Colon (tissue), 2 donors: ENCODE data around the gene HCCS.
A peak's percentile ranks its signal among the peaks of the same experiment; 100 is the strongest.
"Not testable (repeated sequence)": the region's sequence is repeated elsewhere in the genome, so short reads cannot be mapped to it uniquely, and the experiment has no call there.

ENCODE experiments used
- FAIRE-seq: peaks from 2 replicates; lab custom pipeline; 2012; peaks lifted over from hg19 to GRCh38; lab: Jason Lieb, UNC
- donor health status: control.
- donor health status: control.

The HCCS gene

DNA sequence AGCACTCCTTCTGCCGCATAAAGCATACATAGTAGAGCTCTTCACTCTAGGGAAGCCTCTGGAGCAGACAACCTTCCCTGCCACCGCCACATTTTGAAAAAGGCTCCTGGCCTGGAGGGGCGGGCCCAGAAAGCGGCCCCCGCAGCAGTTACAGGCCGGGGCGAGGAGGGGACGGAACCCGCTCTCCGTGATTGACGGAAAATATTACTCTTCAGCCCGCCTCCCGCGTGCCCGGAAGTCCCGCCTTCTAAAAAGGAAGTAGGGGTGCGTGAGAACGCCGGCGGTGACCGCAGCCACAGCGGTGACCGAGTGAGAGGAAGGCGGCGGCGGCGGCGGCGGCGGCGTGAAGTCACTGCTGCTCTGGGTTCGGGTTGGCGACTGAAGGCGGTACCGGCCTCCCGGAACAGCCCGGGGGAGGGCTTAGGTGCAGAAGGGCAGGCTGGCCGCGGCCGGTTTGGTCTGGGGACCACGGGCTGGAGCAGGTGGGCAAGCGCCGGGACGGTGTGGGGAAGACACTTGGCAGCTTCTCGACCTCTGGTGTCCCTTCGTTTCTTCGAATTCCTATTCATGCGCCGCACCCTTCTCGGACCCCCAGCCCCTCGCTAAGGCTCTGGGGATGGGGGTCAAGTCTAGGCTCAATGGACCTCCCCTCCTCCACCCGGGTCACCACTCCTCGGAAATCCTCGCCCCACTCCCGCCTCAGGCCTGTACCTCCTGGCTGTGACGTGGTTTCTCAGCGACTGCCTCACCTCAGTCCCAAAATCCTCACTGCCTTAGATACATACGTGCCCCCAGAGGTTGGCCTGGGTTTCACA, at the start of gene HCCS:
Gene HCCS, plus strand, starts transcription at position 296 of the 815 bp plus-strand sequence. CDS start 729 bp downstream, outside the sequence.
- FAIRE-seq = peak; percentile 98

DNA sequence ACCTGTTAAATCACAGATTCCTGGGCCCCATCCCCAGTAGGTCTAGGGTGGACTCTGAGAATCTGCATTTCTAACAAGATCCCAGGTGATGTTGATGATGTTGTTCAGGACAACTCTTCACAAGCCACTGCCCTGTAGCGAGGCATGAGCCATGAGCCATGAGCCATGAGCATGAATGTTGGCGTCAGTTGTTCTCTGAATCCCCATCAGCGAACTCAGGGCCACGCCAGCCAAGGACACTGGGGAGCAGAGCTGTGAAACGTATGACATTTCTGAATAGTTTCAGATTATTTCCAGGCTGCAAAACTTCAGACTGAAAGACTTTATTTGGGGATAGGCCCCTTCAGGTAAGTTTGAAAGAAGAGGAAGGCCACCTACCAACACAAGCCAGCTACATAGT, 46.9 kb upstream of the HCCS start:
- no peak for FAIRE-seq

DNA sequence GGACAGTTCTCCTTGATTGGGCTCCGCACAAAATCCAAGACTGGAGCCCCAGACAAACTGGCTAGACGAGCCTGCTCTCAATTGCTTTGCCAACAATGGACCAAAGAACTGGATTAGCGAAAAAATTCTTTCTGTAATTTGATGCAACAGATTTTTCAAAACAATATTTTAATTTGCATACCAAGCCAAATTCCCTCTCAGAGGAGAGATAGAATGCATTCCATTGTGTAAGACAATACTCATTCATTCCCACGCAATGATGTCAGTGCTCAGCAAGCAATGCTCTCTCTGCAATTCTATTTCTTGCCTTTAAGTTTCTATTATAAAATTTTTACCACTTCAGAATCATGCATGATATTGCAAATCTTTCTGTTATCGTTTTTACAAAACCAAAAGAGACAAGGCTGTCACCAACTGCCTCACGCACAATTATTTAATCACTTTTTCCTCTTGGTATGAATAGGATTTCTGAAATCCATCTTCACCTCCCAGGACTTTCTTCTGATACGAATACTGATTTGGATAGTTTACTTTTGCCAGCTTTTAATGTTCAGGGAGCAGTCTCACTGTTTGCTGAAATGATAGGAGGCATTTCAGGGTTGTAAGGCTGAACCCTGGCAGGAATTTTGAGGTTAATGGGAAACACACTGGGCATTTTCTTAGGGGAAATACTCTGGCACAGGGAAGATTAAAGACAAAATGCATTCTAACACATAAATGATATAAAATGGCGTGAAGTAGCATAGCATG, 46.1 kb upstream of the HCCS start:
- FAIRE-seq = no peak

DNA sequence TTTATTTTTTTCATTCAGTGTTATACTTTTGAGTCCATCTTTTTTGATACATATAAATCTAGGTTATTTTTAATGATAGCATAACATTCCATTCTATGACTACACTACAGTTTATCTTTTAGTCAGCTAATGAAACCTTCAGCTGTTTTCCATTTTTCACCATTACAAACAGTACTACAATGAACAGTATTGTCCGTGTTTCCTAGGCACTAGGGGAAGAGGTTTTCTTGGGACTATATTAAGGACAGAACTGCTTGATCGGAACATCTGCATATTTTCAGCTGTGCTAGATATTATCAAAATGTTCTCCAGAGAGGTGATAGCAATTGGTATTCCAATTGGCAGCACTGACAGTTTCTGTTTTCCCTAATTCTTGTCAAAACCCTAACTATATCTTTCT, 44.3 kb upstream of the HCCS start:
- no peak for FAIRE-seq

DNA sequence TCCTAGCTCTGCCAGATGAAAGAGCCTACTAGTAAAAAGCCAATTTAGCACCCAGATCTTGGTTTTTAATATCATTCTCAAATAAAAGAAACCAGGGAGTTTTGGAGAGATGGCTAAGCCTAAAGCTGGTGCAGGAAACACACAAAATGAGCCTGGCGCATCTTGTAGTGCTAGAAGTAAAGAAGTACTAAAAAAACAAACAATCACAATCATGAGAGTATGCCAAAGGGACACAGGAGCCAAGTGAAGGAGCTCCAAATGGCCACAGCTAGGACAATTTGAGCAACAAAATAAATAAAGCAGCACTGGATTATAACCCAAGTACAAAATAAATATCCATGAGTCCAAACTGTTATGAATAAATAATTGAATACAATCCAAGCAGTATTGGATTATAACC, 37.8 kb upstream of the HCCS start:
- FAIRE-seq = no peak

DNA sequence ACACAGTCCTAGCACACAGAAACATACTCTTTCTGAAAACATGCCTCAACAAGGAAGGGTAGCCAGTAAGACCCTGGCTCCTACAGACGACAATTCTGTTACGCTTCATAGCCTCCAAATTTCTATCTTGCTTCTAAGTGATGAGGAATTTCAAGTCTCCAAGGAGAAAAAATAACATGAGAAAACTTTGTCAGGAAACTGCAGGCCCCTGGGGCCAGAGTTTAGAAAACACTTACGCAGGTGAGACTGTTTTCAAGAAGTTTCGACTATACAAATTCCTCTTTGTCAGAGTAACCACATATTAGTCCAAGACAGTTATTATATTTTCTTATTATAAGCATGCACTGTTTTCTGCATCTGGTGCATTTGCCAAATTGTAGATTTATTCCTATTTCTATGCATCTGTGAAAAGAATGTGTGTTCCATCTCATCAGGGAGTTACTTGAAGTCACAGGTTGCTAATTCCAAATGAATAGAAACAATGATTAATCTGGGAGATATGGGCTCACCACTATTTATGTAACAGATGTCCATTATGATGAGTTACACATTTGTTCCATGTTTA, 30.3 kb upstream of the HCCS start:
- FAIRE-seq = peak; percentile 5

DNA sequence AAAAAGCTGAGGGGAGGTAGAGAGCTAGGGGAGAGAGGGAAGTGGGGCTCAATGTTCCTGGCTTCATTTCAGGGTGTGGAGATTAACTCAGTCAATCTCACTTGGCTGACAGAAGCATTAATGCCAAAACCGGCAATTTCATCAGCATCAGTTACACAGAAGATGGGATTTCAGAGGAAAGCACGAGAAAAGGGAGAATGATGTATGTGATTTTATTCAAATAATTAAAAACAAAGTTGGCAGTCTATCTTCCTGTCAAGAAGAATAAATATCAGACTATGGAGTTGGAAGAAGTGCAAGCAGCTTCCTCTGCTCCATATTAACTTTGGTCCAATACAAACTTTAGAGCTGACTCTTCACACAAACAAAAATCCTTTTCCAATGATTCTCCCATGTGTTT, 29.6 kb upstream of the HCCS start:
- FAIRE-seq = no peak

DNA sequence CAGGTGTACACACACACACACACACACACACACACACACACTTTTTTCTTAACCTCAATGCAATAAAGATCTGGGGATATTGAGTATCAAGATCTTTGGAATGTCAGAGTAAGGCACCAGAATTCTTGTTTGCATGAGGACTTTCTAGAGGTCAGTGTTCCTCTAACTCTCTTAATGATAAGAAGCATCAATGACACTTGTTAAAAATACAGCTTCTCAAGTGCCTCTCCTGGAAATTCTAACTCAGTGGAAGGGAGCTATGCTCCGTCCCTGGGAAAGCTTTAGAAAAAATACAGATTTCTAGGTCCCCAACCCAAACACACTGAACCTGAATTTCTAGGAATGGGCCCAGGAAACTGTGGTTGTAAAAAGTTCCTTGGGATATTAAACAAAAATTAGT, 25.8 kb upstream of the HCCS start:
- no peak for FAIRE-seq

DNA sequence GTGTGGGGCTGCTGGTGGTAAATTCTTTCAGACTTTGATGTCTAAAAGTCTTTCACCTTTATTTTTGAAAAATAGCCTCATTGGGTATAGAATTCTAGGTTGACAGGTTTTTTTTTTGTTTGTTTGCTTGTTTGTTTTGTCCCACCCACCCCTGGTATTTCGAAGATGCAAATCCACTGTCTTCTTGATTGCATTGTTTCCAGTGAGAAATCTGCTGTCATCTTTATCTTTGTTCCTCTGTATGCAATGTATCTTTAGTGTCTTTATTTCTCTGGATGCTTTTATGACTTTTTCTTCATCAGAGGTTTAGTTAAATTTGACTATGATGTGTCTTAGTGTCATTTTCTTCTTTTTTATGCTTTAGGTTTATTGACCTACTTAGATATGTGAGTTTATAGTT, 21.3 kb upstream of the HCCS start:
- FAIRE-seq = no peak

DNA sequence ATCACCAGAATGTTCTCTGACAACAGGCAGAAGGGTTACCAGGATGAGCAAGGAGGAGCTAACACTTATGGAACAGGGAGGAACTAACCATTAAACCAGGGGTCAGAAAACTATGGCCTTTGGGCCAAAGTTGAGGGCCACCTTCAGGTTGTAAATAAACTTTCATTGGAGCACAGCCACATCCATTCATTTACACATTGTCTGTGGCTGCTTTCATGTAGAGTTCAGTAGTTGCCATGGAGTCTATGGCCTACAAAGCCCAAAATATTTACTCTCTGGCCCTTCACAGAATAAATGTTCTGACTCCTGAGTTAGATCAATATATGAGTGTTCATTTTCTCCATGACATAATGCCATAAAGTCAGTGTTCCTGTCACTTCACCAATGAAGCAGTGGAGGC, 13.2 kb upstream of the HCCS start:
- FAIRE-seq = no peak

DNA sequence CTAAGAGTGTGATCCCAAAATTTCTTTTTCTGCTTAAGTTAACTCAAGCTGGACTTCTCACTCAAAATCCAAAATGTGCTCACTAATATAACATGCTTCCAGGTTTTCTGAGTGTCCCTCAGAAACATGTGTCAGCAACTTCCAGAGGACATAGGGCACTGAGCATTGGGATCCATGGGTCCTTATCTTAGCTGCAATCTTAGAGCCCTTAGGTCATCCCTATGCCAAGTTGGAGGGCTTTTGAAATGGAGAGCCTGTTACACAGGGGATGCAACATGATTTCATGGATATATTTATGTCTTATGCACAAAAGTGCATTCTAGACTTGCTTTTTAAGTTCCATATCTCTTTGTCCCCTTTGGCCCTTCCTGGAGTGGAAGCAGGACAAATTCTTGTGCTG, 11.7 kb upstream of the HCCS start:
- no peak for FAIRE-seq

DNA sequence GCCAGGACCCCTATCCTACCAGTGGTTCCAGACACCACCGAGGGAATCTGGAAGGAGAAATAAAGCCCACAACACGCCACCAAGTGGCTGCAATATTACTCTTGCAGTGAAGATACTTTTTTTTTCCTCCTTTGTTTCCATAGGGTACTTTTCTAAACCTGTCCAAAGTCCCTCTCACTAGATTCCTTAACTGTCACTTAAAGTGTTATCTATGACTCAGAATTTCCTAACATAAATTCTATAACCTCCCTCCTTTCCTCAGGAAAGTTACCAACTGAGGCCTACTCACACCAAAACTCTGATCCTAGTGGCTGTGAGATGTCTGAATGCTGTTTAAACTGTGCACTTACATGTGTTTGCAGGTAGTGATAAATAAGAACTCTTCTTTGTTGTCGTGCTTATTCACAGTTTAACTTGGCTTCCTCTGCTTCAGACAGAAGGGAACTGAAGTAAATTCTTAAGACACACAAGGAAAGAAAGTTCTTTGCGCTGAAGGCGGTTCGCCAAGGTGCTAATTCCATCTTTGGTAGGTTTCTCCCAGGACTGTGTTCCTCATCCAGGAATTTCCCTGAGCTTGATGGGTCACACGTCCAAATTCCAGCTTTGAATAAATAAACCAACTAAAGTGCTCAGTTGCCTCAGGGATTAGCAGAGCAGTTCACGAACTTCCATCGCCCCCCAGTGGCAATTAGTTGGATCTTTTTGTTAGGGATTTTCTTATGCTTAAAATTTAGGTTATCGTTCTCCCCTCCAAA, 10.7 kb upstream of the HCCS start:
- FAIRE-seq = peak; percentile 41

DNA sequence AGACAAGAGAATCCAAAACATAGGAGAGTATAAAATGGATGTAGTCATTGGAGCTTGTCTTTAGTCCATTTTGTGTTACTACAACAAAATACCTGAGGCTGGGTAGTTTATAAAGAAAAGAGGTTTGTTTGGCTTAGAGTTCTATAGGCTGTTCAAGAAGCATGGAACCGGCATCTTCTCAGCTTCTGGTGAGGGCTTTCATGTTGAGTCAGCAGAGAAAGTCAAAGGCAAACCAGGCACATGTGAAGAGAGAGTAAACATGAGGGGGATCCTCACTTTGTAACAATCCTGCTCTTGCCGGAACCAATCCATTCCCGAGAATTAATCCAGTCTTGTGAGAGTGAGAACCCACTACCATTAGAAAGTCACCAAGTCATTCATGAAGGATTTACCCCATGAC, 8.1 kb upstream of the HCCS start:
- no peak for FAIRE-seq

DNA sequence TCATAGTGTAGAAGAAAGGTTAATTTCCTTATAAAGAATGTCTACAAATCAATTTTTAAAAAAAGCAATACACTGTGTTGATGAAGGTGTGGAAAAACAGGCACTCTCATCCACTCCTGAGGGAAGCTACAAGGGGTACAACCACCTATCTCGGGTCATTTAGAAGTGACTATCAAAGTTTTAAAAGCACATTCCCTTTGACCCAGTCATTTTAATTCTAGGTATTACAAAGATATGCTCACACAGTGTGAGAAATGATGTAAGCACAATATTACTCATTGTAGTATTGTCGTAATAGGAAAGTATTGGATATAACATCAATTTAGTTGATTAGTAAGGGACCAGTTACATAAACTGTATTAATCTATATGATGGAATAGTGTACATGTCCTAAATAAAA, 7.4 kb upstream of the HCCS start:
- no peak for FAIRE-seq

DNA sequence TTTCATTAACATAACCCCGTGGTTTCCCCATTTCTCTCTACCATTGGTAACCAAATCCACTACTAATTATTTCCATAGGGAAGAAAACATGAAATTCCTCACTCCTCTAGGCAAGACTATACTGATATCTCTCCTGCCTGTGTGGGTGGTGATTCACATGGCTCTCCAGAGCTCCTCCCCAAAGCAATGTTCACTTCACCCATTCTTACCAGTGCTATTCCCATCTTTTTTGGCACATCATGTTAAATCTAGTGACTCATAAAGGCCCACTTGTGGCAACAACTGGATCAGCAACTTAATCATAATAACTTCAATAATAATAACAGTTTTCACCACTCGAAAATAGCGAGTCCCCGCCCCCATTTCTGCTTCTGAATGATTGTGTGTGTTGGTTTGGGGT, 6.1 kb upstream of the HCCS start:
- FAIRE-seq = no peak

DNA sequence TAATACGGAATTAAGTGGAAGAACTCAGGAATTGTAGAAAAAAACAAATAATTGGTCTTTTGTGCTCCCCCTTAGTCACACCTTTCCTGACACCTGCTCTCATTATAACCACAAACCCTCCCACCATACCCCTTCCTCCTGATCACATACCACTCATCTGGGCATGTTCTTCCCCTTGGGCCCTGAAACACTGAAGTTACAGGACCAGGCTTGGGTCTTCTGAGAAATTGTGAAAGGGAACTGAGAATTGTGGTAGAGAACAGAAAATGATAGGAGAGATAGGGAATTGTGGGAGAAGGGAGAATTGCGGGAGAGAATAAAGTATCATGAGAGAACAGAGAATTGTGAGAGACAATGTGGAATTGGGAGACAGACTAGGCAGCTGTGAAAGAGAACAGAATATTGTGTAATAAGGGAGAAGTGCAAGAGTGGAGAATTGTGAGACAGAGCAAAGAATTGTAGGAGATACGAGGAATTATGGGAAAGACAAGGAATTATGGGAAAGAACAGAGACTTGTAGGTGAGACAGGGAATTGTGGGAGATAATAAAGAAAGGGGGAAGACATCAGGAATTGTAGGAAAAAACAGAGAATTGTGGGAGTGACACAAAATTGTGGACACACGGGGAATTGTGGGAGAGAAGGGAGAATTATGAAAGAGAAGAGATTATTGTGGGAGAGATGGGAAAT, 2.7 kb upstream of the HCCS start:
- FAIRE-seq = no peak

DNA sequence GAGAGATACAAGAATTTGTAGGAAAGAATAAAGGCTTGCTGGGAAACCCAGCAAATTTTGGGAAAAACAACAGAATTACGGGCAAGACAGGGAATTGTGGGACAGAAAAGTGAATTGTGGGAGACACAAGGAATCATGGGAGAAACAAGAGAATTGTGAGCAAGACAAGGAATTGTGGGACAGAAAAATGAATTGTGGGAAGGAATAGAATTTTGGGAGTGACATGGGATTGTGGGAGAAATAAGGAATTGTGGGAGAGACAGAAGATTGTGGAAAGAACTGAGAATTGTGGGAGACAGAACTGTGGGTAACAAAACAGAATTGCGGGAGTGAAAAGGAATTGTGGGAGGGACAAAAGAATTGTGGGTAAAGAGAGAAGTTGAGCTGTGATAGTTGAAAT, 1.2 kb upstream of the HCCS start:
- FAIRE-seq = no peak

DNA sequence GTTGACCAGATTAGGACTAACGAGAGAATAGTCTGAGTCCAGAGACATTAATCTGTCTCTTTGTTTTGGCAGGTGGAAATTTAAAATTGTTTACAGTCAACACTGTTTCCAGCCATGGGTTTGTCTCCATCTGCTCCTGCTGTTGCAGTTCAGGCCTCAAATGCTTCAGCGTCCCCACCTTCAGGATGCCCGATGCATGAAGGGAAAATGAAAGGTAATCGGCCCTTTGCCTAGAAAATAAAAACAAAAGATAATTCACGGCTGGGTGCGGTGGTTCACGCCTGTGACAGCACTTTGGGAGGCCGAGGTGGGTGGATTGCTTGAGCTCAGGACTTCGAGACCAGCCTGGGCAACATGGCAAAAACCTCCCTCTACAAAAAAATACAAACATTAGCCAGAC, 815 bp downstream of the HCCS start:
- no peak for FAIRE-seq

DNA sequence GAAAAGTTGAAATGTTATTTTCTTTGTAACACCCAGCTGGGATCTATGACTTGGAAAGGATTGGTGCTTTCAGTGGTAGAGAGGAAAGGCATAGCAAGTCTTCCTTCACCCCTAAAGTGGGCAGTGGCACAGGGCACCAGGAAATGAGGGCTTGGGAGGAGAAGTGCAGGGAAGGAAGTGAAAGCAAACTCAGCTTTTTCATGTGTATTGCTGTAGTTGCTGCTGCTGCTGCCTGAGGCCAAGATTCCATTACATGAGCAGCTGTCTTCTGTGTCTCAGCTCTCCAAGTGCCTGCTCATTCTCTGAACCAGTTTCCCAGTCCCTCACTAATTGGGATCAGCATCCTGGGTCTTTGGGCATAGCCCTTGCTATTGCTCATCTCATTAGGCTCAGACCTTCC, 2.6 kb downstream of the HCCS start:
- FAIRE-seq = no peak

DNA sequence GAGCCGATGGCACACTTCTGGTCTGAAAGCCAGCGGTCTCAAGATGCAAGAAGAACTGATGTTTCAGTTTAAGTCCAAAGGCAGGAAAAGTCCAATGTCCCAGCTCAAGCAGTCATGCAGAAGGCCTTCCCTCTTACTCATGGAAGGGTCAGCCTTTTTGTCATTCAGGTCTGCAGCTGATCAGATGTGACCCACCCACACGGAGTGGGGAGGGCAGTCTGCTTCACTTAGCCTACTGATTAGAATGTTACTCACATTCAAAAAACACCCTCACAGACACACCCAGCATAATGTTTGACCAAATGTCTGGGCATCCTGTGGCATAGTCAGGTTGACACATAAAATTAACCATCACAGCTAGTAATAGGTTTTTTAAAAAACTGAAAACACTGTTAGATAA, 6.6 kb downstream of the HCCS start:
- no peak for FAIRE-seq

DNA sequence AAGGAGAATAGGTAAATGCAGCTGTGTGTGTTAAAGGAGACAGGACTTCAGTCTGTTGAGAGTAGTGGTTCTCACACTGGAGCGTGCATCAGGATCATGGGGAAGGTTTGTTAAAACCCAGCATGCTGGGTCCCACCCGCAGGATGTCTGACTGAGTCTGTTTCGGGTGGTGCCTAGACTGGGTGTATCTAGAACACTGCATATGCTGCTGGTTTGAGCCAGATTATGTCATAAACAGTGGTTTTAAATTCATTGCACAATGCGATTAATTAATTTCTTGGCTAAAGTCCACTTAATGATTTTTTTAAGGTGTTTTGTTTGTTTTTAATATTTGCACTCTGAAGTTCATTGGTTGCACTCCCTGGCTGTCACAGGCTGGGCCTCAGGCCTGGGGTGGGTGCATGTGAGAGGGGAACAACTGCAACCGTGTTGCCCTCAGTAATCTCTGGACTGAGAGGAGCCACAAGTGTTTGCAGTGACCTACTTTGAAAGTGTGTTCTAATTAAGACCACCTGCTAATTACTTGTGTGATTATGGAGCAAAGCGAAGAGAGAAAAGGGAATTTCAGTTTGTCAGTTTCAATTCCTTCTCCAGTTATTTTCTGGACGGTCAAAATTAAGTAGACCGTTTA, 8.3 kb downstream of the HCCS start:
- no peak for FAIRE-seq

DNA sequence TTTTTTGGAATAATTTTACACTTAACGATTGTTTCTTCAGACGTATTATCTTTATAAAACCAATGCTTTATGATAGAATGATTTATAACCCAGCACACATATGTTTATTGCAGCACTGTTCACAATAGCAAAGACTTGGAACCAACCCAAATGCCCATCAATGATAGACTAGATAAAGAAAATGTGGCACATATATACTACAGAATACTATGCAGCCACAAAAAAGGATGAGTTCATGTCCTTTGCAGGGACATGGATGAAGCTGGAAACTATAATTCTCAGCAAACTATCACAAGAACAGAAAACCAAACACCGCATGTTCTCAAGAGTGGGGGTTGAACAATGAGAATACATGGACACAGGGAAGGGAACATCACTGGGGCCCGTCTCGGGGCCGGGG, 12.0 kb downstream of the HCCS start:
- FAIRE-seq = not testable (repeated sequence)
